Transverse colon (tissue), 4 donors: ENCODE measurements around the gene TCL1B. TPM values are rescaled to one million over a fixed set of nuclear protein-coding genes. Genes with fewer than 3 reads are reported as not detected.

Experiments
- DNase-seq: peaks from one replicate; pipeline ENCODE4 v3.0.0-alpha.2; 2019
- H3K27ac ChIP-seq, 4 donors: fragments of 200-600 bp; sonication (generic); 2 replicates each; pipeline ENCODE4 v1.5.1; 2016 to 2018; ENCODE audit warnings: inconsistent platforms in 4 of 4
- H3K27me3 ChIP-seq: fragments of 200-600 bp; sonication (generic); 2 replicates; pipeline ENCODE4 v1.5.1; 2017; ENCODE audit warnings: inconsistent platforms
- H3K36me3 ChIP-seq, 4 donors: fragments of 200-600 bp; sonication (generic); 2 replicates each; pipeline ENCODE4 v1.5.1; 2017 to 2019; ENCODE audit warnings: inconsistent platforms in 4 of 4
- H3K4me1 ChIP-seq, 4 donors: fragments of 200-600 bp; sonication (generic); 2 replicates each; pipeline ENCODE4 v1.5.1; 2017 to 2020; ENCODE audit warnings: inconsistent platforms in 4 of 4
- H3K4me3 ChIP-seq, 4 donors: fragments of 200-600 bp; sonication (generic); 1 replicate in 1 of 4; 2 replicates in 3 of 4; pipeline versions ENCODE4 v1.5.1 to v1.6.1; 2017 to 2019; ENCODE audit warnings: inconsistent platforms in 4 of 4
- H3K9me3 ChIP-seq, 2 donors: fragments of 200-600 bp; sonication (generic); 2 replicates each; pipeline ENCODE4 v1.5.1; 2017 to 2019; ENCODE audit warnings: inconsistent platforms in 2 of 2
- EP300 ChIP-seq: sonication (generic); formaldehyde crosslinking; IDR thresholded peaks from one replicate; pipeline ENCODE4 v1.6.1; 2017; ENCODE audit warnings: antibody characterized with exemption, low read depth
- POLR2A ChIP-seq: fragments of 450-650 bp; IDR thresholded peaks from one replicate; pipeline ENCODE4 v1.6.1; 2016; ENCODE audit warnings: antibody characterized with exemption, mild to moderate bottlenecking, moderate library complexity
- POLR2AphosphoS5 ChIP-seq, 3 donors: sonication (generic); formaldehyde crosslinking; IDR thresholded peaks; one replicate each; pipeline ENCODE4 v1.6.1; 2016; ENCODE audit warnings: antibody characterized with exemption in 3 of 3
- WGBS, 2 donors: methylation state at CpG; one replicate each; pipeline ENCODE4 v1.1.5; 2018; ENCODE audit warnings: low coverage in 1 of 2; 5-methylcytosine and 5-hydroxymethylcytosine counted together
- in situ Hi-C, 4 donors: fragments of 200-750 bp; cut with MboI; loops; one replicate each; pipeline versions ENCODE4 v1.15.0 to v1.15.1; 2017; ENCODE audit warnings: low sequenced_read_pairs in 3 of 4, low pct_ligation_motif_present in 1 of 4, low pct_unique_long_range_greater_than_20kb in 1 of 4
- intact Hi-C: fragments of 100-400 bp; cut with DNase I; formaldehyde crosslinking; loops from one replicate; pipeline ENCODE4 v1.15.1; 2023; ENCODE audit warnings: low total_unique reads
- total RNA-seq, 4 donors: library from RNA; depleted of rRNA; stranded (reverse); fragments of >200 nt; gene quantifications; one replicate each; pipeline ENCODE4 v1.1.0, GENCODE V29; 2016
- TF ChIP-seq, protein P1 (sequence below), 5 experiments: fragments of 200-600 bp in 3 of 5; fragments of 450-650 bp in 2 of 5; sonication (generic) in 3 of 5; IDR thresholded peaks; 1 replicate in 2 of 5; 2 replicates in 3 of 5; pipeline ENCODE4 v1.5.1; 2016 to 2017; ENCODE audit warnings: antibody characterized with exemption in 5 of 5, inconsistent platforms in 3 of 5, mild to moderate bottlenecking in 2 of 5, moderate library complexity in 1 of 5

TCL1B gene
- total RNA-seq, 4 donors from 2014 or later = 0.64 TPM; not detected in 3

GRCh38 chr14:95656634-95657033 is 29.6 kb upstream of the TCL1B start:
- in situ Hi-C loops = no loop called here
- Histone ChIP-seq H3K27ac (no peak overlapping the region), H3K27me3 (peaks cover 4% of the 10 kb centered on the region), H3K9me3 (no peaks in the 10 kb centered on the region), H3K4me3 (no peak overlapping the region), H3K4me1 (no peaks in the 10 kb centered on the region), H3K36me3 (no peaks in the 10 kb centered on the region)
- no peak for DNase-seq
- WGBS, 2 donors = 79 to 81% methylated on average over 5 of the region's 5 CpGs
- TF ChIP-seq EP300 = no peak
- TF ChIP-seq POLR2A = no peak
- no peak for TF ChIP-seq POLR2AphosphoS5 (IDR thresholded peaks at IDR 0.05)
- TF ChIP-seq, protein P1, sequence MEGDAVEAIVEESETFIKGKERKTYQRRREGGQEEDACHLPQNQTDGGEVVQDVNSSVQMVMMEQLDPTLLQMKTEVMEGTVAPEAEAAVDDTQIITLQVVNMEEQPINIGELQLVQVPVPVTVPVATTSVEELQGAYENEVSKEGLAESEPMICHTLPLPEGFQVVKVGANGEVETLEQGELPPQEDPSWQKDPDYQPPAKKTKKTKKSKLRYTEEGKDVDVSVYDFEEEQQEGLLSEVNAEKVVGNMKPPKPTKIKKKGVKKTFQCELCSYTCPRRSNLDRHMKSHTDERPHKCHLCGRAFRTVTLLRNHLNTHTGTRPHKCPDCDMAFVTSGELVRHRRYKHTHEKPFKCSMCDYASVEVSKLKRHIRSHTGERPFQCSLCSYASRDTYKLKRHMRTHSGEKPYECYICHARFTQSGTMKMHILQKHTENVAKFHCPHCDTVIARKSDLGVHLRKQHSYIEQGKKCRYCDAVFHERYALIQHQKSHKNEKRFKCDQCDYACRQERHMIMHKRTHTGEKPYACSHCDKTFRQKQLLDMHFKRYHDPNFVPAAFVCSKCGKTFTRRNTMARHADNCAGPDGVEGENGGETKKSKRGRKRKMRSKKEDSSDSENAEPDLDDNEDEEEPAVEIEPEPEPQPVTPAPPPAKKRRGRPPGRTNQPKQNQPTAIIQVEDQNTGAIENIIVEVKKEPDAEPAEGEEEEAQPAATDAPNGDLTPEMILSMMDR (IDR thresholded peaks at IDR 0.05) = no peak
- intact Hi-C loops = no loop called here

GRCh38 chr14:95657454-95657853 is 28.8 kb upstream of the TCL1B start:
- no peaks in the 10 kb centered on the region for H3K9me3 ChIP-seq
- TF ChIP-seq, protein P1 (IDR thresholded peaks at IDR 0.05) = no peak
- TF ChIP-seq POLR2A = no peak
- no peak for TF ChIP-seq POLR2AphosphoS5 (IDR thresholded peaks at IDR 0.05)
- no peak for TF ChIP-seq EP300
- no peaks in the 10 kb centered on the region for H3K4me1 ChIP-seq
- in situ Hi-C loops (no loop called here), intact Hi-C loops (no loop called here)
- DNase-seq = no peak
- no peak overlapping the region for H3K4me3 ChIP-seq
- peaks cover 4% of the 10 kb centered on the region for H3K27me3 ChIP-seq
- H3K27ac ChIP-seq = no peak overlapping the region
- no peaks in the 10 kb centered on the region for H3K36me3 ChIP-seq
- 67 to 75% methylated on average over 1 to 4 of the region's 4 CpGs for WGBS, 2 donors

GRCh38 chr14:95659293-95659989 is 26.8 kb upstream of the TCL1B start:
- no peak for DNase-seq
- Histone ChIP-seq H3K36me3 (no peaks in the 10 kb centered on the region), H3K9me3 (no peaks in the 10 kb centered on the region), H3K4me3 (no peak overlapping the region), H3K4me1 (no peaks in the 10 kb centered on the region), H3K27me3 (peaks cover 4% of the 10 kb centered on the region), H3K27ac (no peak overlapping the region)
- in situ Hi-C loops = no loop called here
- intact Hi-C loops = no loop called here
- 45 to 63% methylated on average over 4 to 7 of the region's 7 CpGs for WGBS, 2 donors
- TF ChIP-seq POLR2AphosphoS5 (IDR thresholded peaks at IDR 0.05) = no peak
- TF ChIP-seq POLR2A = no peak
- no peak for TF ChIP-seq EP300
- TF ChIP-seq, protein P1 (IDR thresholded peaks at IDR 0.05) = no peak

DNA sequence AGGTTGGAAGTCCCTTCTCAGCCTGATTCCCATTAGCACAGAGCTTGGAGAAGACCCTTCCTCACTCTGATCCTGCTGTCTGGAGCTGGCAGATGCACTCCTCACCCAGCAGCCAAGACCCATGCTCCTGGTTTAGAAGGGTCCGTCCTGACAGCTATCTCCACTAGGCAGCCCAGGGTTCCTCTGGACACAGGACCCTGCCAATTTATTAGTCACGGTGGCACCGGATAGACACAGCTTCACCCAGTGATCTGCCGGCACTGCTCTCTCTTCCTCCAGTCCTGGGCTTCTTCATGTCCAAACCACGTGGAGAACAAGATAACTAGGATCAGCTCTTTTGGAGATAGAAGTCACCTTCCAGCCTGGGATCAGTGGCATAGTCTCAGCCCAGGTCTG is 26.2 kb upstream of the TCL1B start:
- no peak for TF ChIP-seq POLR2AphosphoS5 (IDR thresholded peaks at IDR 0.05)
- TF ChIP-seq, protein P1 (IDR thresholded peaks at IDR 0.05) = no peak
- TF ChIP-seq POLR2A = no peak
- no peak for TF ChIP-seq EP300
- intact Hi-C loops = no loop called here
- Histone ChIP-seq H3K27ac (no peak overlapping the region), H3K4me1 (no peaks in the 10 kb centered on the region), H3K36me3 (no peaks in the 10 kb centered on the region), H3K9me3 (no peaks in the 10 kb centered on the region), H3K27me3 (peaks cover 4% of the 10 kb centered on the region), H3K4me3 (no peak overlapping the region)
- in situ Hi-C loops = no loop called here
- no peak for DNase-seq
- WGBS, 2 donors = 80% methylated on average over 5 of the region's 5 CpGs; no CpG with 5 or more reads in 1 of the 2 donors
